SU-DHL-6 (cell line): ENCODE data around the gene SARM1.

ENCODE experiments used
- H2AFZ ChIP-seq: fragments of 200-600 bp; sonication (generic); 2 replicates; pipeline ENCODE4 v1.6.1; 2014; ENCODE audit warnings: low read depth, mild to moderate bottlenecking, moderate library complexity, mixed read lengths, antibody characterized with exemption, low read length; ENCODE audit not compliant: severe bottlenecking
- H3F3A ChIP-seq: fragments of 200-600 bp; shearing (Covaris generic); 2 replicates; pipeline ENCODE4 v1.6.0; 2016; ENCODE audit warnings: antibody characterized with exemption, mild to moderate bottlenecking; ENCODE audit not compliant: insufficient read depth
- H3K27ac ChIP-seq: fragments of 200-600 bp; sonication (generic); 2 replicates; pipeline ENCODE4 v1.5.1; 2016; ENCODE audit warnings: low read depth, mild to moderate bottlenecking, low read length, moderate library complexity, mixed read lengths
- H3K27me3 ChIP-seq: fragments of 200-600 bp; sonication (generic), shearing (Covaris generic); 2 replicates; pipeline ENCODE4 v1.6.0; 2014; ENCODE audit warnings: mild to moderate bottlenecking, low read length
- H3K36me3 ChIP-seq: fragments of 200-600 bp; sonication (generic); 2 replicates; pipeline ENCODE4 v1.6.1; 2014; ENCODE audit warnings: mild to moderate bottlenecking, low read length, mixed read lengths
- H3K4me2 ChIP-seq: fragments of 300-600, 200-600 bp; shearing (Covaris generic), sonication (generic); 2 replicates; pipeline ENCODE4 v1.6.0; 2014; ENCODE audit warnings: low read length, low read depth, mild to moderate bottlenecking; ENCODE audit not compliant: poor library complexity, severe bottlenecking
- H3K4me3 ChIP-seq: fragments of 200-600 bp; sonication (generic); 2 replicates; pipeline ENCODE4 v1.5.1; 2014; ENCODE audit warnings: antibody characterized with exemption, low read length, mild to moderate bottlenecking, mixed read lengths; ENCODE audit not compliant: insufficient read depth, poor library complexity, severe bottlenecking
- H3K79me2 ChIP-seq: fragments of 200-600 bp; sonication (generic); 2 replicates; pipeline ENCODE4 v1.6.1; 2014; ENCODE audit warnings: mild to moderate bottlenecking, low read length, moderate library complexity; ENCODE audit not compliant: insufficient read depth
- H3K9ac ChIP-seq: fragments of 200-600 bp; sonication (generic); 2 replicates; pipeline ENCODE4 v1.7.0; 2014; ENCODE audit warnings: mild to moderate bottlenecking, low read length
- H3K9me2 ChIP-seq: fragments of 200-600 bp; sonication (generic); replicated peaks from 2 replicates; pipeline ENCODE4 v1.6.1; 2014; ENCODE audit warnings: low read length; ENCODE audit not compliant: insufficient read depth
- H3K9me3 ChIP-seq: fragments of 200-600 bp; sonication (generic); 2 replicates; pipeline ENCODE4 v1.6.1; 2014; ENCODE audit warnings: low read length, mixed read lengths; ENCODE audit not compliant: insufficient read depth
- H4K20me1 ChIP-seq: fragments of 200-600 bp; sonication (generic); 2 replicates; pipeline ENCODE4 v1.6.1; 2014; ENCODE audit warnings: low read depth, mild to moderate bottlenecking, antibody characterized with exemption, low read length, moderate library complexity, mixed read lengths
- CTCF ChIP-seq: fragments of 200-600 bp; sonication (generic); IDR thresholded peaks from one replicate; pipeline ENCODE4 v1.5.1; 2017; ENCODE audit warnings: antibody characterized with exemption, mild to moderate bottlenecking, low read length, moderate library complexity; ENCODE audit not compliant: insufficient read depth, poor library complexity, severe bottlenecking
- EZH2phosphoT487 ChIP-seq: fragments of 200-600 bp; sonication (generic), shearing (Covaris generic); conservative IDR thresholded peaks from 2 replicates; pipeline ENCODE4 v1.6.1; 2018; ENCODE audit warnings: mild to moderate bottlenecking, antibody characterized with exemption, low read length, moderate library complexity, mixed read lengths

The SARM1 gene

GRCh38 chr17:28363776-28364650, 7.5 kb upstream of the SARM1 start:
- Histone ChIP-seq H3K4me2 (no peak overlapping the region), H2AFZ (no peak overlapping the region), H3K27me3 (no peaks in the 10 kb centered on the region), H3K79me2 (no peaks in the 10 kb centered on the region), H3K4me3 (no peak overlapping the region), H3K9ac (no peak overlapping the region), H3K27ac (no peak overlapping the region), H3K36me3 (no peaks in the 10 kb centered on the region), H3K9me2 (no peaks in the 10 kb centered on the region), H3K9me3 (no peaks in the 10 kb centered on the region), H3F3A (no peaks in the 10 kb centered on the region), H4K20me1 (no peaks in the 10 kb centered on the region)
- no peak for TF ChIP-seq CTCF
- no peak for TF ChIP-seq EZH2phosphoT487

GRCh38 chr17:28364665-28365363, 6.7 kb upstream of the SARM1 start, which contains the start of gene SEBOX:
Gene SEBOX, minus strand, starts transcription at chr17:28365199. Its CDS starts 48 bp downstream, at chr17:28365151.
- no peaks in the 10 kb centered on the region for H3K9me2 ChIP-seq
- no peak within 1 kb of the TSS for H3K27ac ChIP-seq

DNA sequence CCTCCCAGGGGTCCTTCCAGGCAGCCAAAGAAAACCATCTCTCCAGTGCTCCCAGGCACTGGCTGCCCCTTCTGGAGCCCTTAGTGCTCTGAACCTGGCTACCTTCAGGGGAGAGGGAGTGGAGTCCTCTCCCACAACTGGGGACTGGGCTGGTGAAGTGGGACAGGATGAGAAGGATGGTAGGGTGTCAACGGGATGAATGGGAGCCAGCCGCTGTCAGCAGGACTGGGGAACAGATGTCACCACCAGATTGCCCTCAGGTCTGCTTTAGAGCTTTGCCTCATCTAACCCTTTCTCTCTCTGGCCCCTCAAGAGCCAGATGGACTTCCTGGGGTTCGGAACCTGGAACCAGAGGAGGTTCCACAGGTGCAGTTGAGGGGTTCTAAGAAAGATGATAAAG, 6.0 kb upstream of the SARM1 start:
- Histone ChIP-seq H3K4me2 (no peak overlapping the region), H3K27me3 (no peaks in the 10 kb centered on the region), H3K27ac (no peak overlapping the region), H3F3A (peaks cover 3% of the 10 kb centered on the region), H3K79me2 (no peaks in the 10 kb centered on the region), H3K36me3 (no peaks in the 10 kb centered on the region), H3K9me2 (no peaks in the 10 kb centered on the region), H3K9ac (no peak overlapping the region), H2AFZ (no peak overlapping the region), H4K20me1 (no peaks in the 10 kb centered on the region), H3K9me3 (no peaks in the 10 kb centered on the region), H3K4me3 (no peak overlapping the region)
- no peak for TF ChIP-seq CTCF
- no peak for TF ChIP-seq EZH2phosphoT487

More at GRCh38 chr17:28364665-28365363, 6.7 kb upstream of the SARM1 start, which contains the start of gene SEBOX:
- no peak within 1 kb of the TSS for H3K4me2 ChIP-seq
- H3K27me3 ChIP-seq: no peaks in the 10 kb centered on the region
- no peaks in the 10 kb centered on the region for H4K20me1 ChIP-seq
- H2AFZ ChIP-seq: no peak within 1 kb of the TSS
- H3K4me3 ChIP-seq: no peak within 1 kb of the TSS
- H3K36me3 ChIP-seq: no peaks in the 10 kb centered on the region
- H3F3A ChIP-seq: no peaks in the 10 kb centered on the region
- no peak within 1 kb of the TSS for H3K9ac ChIP-seq
- no peaks in the 10 kb centered on the region for H3K79me2 ChIP-seq
- TF ChIP-seq EZH2phosphoT487 (no peak), CTCF (no peak)
- no peaks in the 10 kb centered on the region for H3K9me3 ChIP-seq
